H1 (cell line): Measurements from ENCODE around the gene PIGT.

Source experiments
- TF ChIP-seq, protein P1 (sequence below): IDR thresholded peaks from 2 replicates; pipeline ENCODE4 v1.6.1; 2012; ENCODE audit warnings: inconsistent platforms
- TF ChIP-seq, protein P2 (sequence below): IDR thresholded peaks from 2 replicates; pipeline ENCODE4 v1.6.1; 2011; ENCODE audit warnings: low read depth, mild to moderate bottlenecking, low read length; ENCODE audit not compliant: insufficient read depth

DNA sequence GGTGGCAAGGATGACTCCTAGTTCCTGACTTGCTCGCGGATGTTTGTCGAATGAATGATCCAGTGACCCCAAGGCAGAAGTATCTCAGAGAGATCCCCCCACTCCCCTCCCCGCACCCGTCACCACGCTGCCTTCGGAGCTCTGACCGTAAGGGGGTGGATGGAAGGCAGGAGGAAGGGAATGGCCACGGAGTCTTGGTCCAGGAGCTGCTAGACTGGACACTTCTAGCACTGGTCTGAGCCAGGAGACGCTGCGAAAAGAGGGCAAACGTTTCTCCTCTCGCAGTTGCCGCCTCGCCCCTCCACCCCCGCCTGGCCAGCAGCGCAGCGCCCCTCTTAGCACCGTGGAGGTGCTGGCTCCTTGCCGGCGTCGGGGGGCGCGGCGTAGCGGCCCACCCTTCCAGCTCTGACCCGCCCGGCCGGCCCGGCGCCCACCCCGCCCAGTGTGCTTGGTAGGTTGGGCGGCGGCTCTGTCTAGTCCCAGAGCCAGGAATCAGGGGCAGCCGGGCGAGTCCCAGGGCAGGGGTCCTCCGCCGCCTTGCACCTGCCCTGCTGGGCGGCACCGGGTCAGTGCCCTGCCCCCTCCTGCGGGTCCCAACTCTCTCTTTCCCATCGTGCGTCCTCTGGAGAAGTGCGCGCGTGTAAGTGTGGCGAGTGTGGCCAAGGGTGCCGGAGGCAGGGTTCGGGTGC, 10.2 kb upstream of the PIGT start:
- TF ChIP-seq, protein P1, sequence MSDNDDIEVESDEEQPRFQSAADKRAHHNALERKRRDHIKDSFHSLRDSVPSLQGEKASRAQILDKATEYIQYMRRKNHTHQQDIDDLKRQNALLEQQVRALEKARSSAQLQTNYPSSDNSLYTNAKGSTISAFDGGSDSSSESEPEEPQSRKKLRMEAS, result no peak
- TF ChIP-seq, protein P2, sequence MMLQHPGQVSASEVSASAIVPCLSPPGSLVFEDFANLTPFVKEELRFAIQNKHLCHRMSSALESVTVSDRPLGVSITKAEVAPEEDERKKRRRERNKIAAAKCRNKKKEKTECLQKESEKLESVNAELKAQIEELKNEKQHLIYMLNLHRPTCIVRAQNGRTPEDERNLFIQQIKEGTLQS, result no peak
